H9 (cell line): Measurements from ENCODE around the gene MKRN2. TPM values are rescaled to one million over a fixed set of nuclear protein-coding genes. Genes with fewer than 3 reads are reported as not detected.
A peak's percentile ranks its signal among the peaks of the same experiment; 100 is the strongest.
"Not testable (repeated sequence)": the region's sequence is repeated elsewhere in the genome, so short reads cannot be mapped to it uniquely, and the experiment has no call there.

Experiments
- DNase-seq: peaks from one replicate; pipeline ENCODE4 v3.0.0-alpha.2; 2017
- H2AFZ ChIP-seq: one replicate; pipeline ENCODE4 v1.6.1; 2013; ENCODE audit warnings: mild to moderate bottlenecking, low read length, control low read depth, moderate library complexity
- H2AK5ac ChIP-seq: 2 replicates; pipeline ENCODE4 v1.6.1; 2013; ENCODE audit warnings: low read length, control low read depth, mixed read lengths; ENCODE audit not compliant: insufficient read length
- H2BK120ac ChIP-seq: one replicate; pipeline ENCODE4 v1.6.1; 2013; ENCODE audit warnings: low read depth, mild to moderate bottlenecking, low read length, control low read depth, inconsistent platforms; ENCODE audit not compliant: poor library complexity, severe bottlenecking
- H2BK12ac ChIP-seq: 2 replicates; pipeline ENCODE4 v1.6.1; 2013; ENCODE audit warnings: low read length, control low read depth, mixed read lengths, low read depth; ENCODE audit not compliant: insufficient read length
- H2BK15ac ChIP-seq: 2 replicates; pipeline ENCODE4 v1.6.1; 2013; ENCODE audit warnings: low read depth, low read length, control low read depth
- H2BK20ac ChIP-seq: one replicate; pipeline ENCODE4 v1.6.1; 2013; ENCODE audit warnings: low read depth, mild to moderate bottlenecking, low read length, control low read depth, inconsistent platforms; ENCODE audit not compliant: poor library complexity, severe bottlenecking
- H2BK5ac ChIP-seq: 2 replicates; pipeline ENCODE4 v1.6.1; 2013; ENCODE audit warnings: low read length, control low read depth, mixed read lengths; ENCODE audit not compliant: insufficient read length
- H3K14ac ChIP-seq: 2 replicates; pipeline ENCODE4 v1.6.1; 2013; ENCODE audit warnings: low read length, control low read depth; ENCODE audit not compliant: insufficient read depth
- H3K18ac ChIP-seq: 2 replicates; pipeline ENCODE4 v1.6.1; 2013; ENCODE audit warnings: low read depth, mild to moderate bottlenecking, mixed read lengths, low read length, control low read depth; ENCODE audit not compliant: insufficient read length
- H3K23ac ChIP-seq: 2 replicates; pipeline ENCODE4 v1.6.1; 2013; ENCODE audit warnings: low read length, control low read depth, mixed read lengths, low read depth; ENCODE audit not compliant: insufficient read length
- H3K23me2 ChIP-seq: 2 replicates; pipeline ENCODE4 v1.6.1; 2013; ENCODE audit warnings: low read depth, mild to moderate bottlenecking, mixed read lengths, low read length, control low read depth; ENCODE audit not compliant: insufficient read length, poor library complexity, severe bottlenecking
- H3K27ac ChIP-seq: 2 replicates; pipeline ENCODE4 v1.5.1; 2013; ENCODE audit warnings: low read length, control low read depth, mixed read lengths, low read depth; ENCODE audit not compliant: insufficient read length
- H3K27me3 ChIP-seq: 2 replicates; pipeline ENCODE4 v1.6.1; 2013; ENCODE audit warnings: low read length, control low read depth, inconsistent platforms; ENCODE audit not compliant: insufficient read depth
- H3K4ac ChIP-seq: 2 replicates; pipeline ENCODE4 v1.6.1; 2013; ENCODE audit warnings: low read depth, mild to moderate bottlenecking, control low read depth, inconsistent platforms, low read length, moderate library complexity
- H3K4me1 ChIP-seq: 2 replicates; pipeline ENCODE4 v1.6.1; 2013; ENCODE audit warnings: low read length, control low read depth, inconsistent platforms; ENCODE audit not compliant: insufficient read depth
- H3K4me2 ChIP-seq: 2 replicates; pipeline ENCODE4 v1.6.1; 2013; ENCODE audit warnings: low read length, control low read depth, mixed read lengths; ENCODE audit not compliant: insufficient read length, insufficient read depth
- H3K56ac ChIP-seq: 2 replicates; pipeline ENCODE4 v1.6.1; 2013; ENCODE audit warnings: low read depth, mild to moderate bottlenecking, mixed read lengths, low read length, control low read depth; ENCODE audit not compliant: insufficient read length
- H3K79me1 ChIP-seq: 2 replicates; pipeline ENCODE4 v1.6.1; 2013; ENCODE audit warnings: low read depth, mild to moderate bottlenecking, moderate library complexity, low read length, control low read depth, inconsistent platforms; ENCODE audit not compliant: insufficient read depth, poor library complexity, severe bottlenecking
- H3K79me2 ChIP-seq: 2 replicates; pipeline ENCODE4 v1.6.1; 2013; ENCODE audit warnings: low read length, control low read depth, inconsistent platforms; ENCODE audit not compliant: insufficient read depth
- H3K9ac ChIP-seq: 2 replicates; pipeline ENCODE4 v1.6.1; 2013; ENCODE audit warnings: low read length, control low read depth, mixed read lengths; ENCODE audit not compliant: insufficient read length; ENCODE audit errors: extremely low read depth
- H3K9me3 ChIP-seq: one replicate; pipeline ENCODE4 v1.6.1; 2013; ENCODE audit warnings: low read depth, low read length, inconsistent platforms; ENCODE audit not compliant: control insufficient read depth
- H3T11ph ChIP-seq: one replicate; pipeline ENCODE4 v1.6.1; 2013; ENCODE audit warnings: mild to moderate bottlenecking, low read length, control low read depth, inconsistent platforms
- H4K20me1 ChIP-seq: one replicate; pipeline ENCODE4 v1.6.1; 2013; ENCODE audit not compliant: control insufficient read depth, insufficient read length, insufficient read depth
- H4K5ac ChIP-seq: 2 replicates; pipeline ENCODE4 v1.6.1; 2013; ENCODE audit warnings: low read depth, mild to moderate bottlenecking, mixed read lengths, low read length, control low read depth; ENCODE audit not compliant: insufficient read length
- H4K8ac ChIP-seq: replicated peaks from 2 replicates; pipeline ENCODE4 v1.6.1; 2013; ENCODE audit warnings: low read length, control low read depth, mixed read lengths, low read depth; ENCODE audit not compliant: insufficient read length
- H4K91ac ChIP-seq: 2 replicates; pipeline ENCODE4 v1.6.1; 2013; ENCODE audit warnings: low read depth, mild to moderate bottlenecking, moderate library complexity, mixed read lengths, low read length, control low read depth; ENCODE audit not compliant: insufficient read length
- H3K27ac Mint-ChIP-seq, 3 experiments: 2 replicates in 2 of 3; 3 replicates in 1 of 3; pipeline ENCODE4 v1.8.0; 2020 to 2021; ENCODE audit warnings: mixed read lengths in 3 of 3, mild to moderate bottlenecking in 1 of 3, moderate library complexity in 1 of 3
- H3K27me3 Mint-ChIP-seq: 2 replicates; pipeline ENCODE4 v1.8.0; 2021; ENCODE audit warnings: low read depth, mild to moderate bottlenecking, moderate library complexity, mixed read lengths
- H3K36me3 Mint-ChIP-seq, 3 experiments: 2 replicates in 2 of 3; 3 replicates in 1 of 3; pipeline ENCODE4 v1.8.0; 2020 to 2021; ENCODE audit warnings: low read depth in 3 of 3, mixed read lengths in 3 of 3; ENCODE audit not compliant: insufficient read depth in 1 of 3
- H3K4me1 Mint-ChIP-seq, 2 experiments: 2 replicates each; pipeline ENCODE4 v1.8.0; 2020; ENCODE audit warnings: mixed read lengths in 2 of 2
- H3K4me3 Mint-ChIP-seq, 2 experiments: 2 replicates in 1 of 2; 3 replicates in 1 of 2; pipeline ENCODE4 v1.8.0; 2020 to 2021; ENCODE audit warnings: mild to moderate bottlenecking in 2 of 2, mixed read lengths in 2 of 2, moderate library complexity in 1 of 2
- H3K9me3 Mint-ChIP-seq, 2 experiments: 2 replicates in 1 of 2; 3 replicates in 1 of 2; pipeline ENCODE4 v1.8.0; 2020; ENCODE audit warnings: mild to moderate bottlenecking in 2 of 2, mixed read lengths in 2 of 2, moderate library complexity in 1 of 2
- WGBS: extraction: QIAGEN DNeasy Blood & Tissue Kit; methylation state at CpG from one replicate; pipeline ENCODE4 v1.1.7; 2013; ENCODE audit warnings: missing lambda C conversion rate, low lambda C conversion rate, mixed read lengths; ENCODE audit not compliant: insufficient read length; ENCODE audit errors: extremely low coverage; 5-methylcytosine and 5-hydroxymethylcytosine counted together
- total RNA-seq: library from RNA; stranded (reverse); gene quantifications from 2 replicates; pipeline ENCODE4 v1.2.1, GENCODE V29; 2021
- TF ChIP-seq, protein P1 (sequence below): fragments of 200-600 bp; sonication (generic); conservative IDR thresholded peaks from 3 replicates; pipeline ENCODE4 v1.8.0; 2021; ENCODE audit warnings: antibody characterized with exemption, mild to moderate bottlenecking

Gene MKRN2
- total RNA-seq, 1 experiment from 2014 or later, result 18.1 TPM

DNA sequence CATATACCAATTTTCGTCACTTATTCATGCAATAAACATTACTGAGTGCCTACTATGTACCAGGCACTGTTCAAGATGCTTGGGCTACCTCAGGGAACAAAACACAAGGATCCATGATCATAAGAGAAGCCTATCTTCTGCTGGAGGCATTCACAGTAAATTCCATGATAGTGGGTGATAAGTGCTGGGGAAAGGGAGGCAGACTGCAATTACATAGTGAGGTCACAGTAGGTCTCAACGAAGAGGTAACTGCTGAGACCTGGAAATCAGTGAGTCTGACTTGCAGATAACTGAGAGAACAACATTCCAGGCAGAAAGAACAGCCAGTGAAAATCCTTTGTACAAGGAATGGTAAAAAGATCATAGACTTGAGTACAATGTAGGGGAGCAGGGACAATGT is 73.4 kb downstream of the MKRN2 start:
- no peak overlapping the region for H3K4me2 ChIP-seq

DNA sequence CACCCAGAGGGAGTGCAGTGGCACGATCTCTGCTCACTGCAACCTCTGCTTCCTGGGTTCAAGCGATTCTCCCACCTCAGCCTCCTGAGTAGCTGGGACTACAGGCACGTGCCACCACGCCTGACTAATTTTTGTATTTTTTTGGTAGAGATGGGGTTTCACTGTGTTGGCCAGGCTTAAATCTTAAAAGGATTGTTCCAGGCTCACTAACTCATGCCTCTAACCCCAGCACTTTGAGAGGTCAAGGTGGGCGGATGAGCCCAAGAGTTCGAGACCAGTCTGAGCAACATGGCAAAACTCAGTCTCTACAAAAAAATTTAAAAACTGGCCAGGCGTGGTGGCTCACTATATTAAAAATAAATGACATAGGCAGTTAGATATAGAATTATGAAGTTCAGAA is 74.0 kb downstream of the MKRN2 start:
- not testable (repeated sequence) for H2BK120ac ChIP-seq, H3K27ac ChIP-seq, H2AFZ ChIP-seq, H3K23me2 ChIP-seq, H3K4me2 ChIP-seq, H4K8ac ChIP-seq, H3K27me3 Mint-ChIP-seq, H3K4me1 ChIP-seq, H2BK12ac ChIP-seq, H4K5ac ChIP-seq, H3T11ph ChIP-seq, H3K36me3 Mint-ChIP-seq, H3K56ac ChIP-seq, H3K9me3 Mint-ChIP-seq, H3K4me3 Mint-ChIP-seq, H3K23ac ChIP-seq, H3K14ac ChIP-seq, H3K9me3 ChIP-seq, H2BK5ac ChIP-seq, DNase-seq, H3K9ac ChIP-seq, H2BK15ac ChIP-seq, H4K20me1 ChIP-seq, H3K27me3 ChIP-seq, H3K18ac ChIP-seq, H4K91ac ChIP-seq, H2AK5ac ChIP-seq, H2BK20ac ChIP-seq, H3K4ac ChIP-seq
- Mint-ChIP-seq H3K27ac (peak overlapping the region; percentile 32 to 72 (median 48); a peak in 2 of 7 replicates), H3K4me1 (peaks cover 15 to 20% of the 10 kb centered on the region in 2 experiments)
- Histone ChIP-seq H3K79me1 (peaks cover 21% of the 10 kb centered on the region), H3K79me2 (peaks cover 41% of the 10 kb centered on the region; the same call in 1 of the 2 replicates)
- no CpG with 5 or more reads among the region's 7 CpGs for WGBS

More for the DNA sequence above, 73.4 kb downstream of the MKRN2 start:
- no peak overlapping the region for H3K4ac ChIP-seq
- H4K5ac ChIP-seq, result no peak overlapping the region
- no peak overlapping the region for H2AFZ ChIP-seq
- H3K27me3 ChIP-seq, result no peaks in the 10 kb centered on the region
- H2AK5ac ChIP-seq, result no peak overlapping the region
- H3K14ac ChIP-seq, result no peak overlapping the region
- Mint-ChIP-seq H3K9me3 (no peaks in the 10 kb centered on the region), H3K27me3 (no peaks in the 10 kb centered on the region), H3K27ac (peak overlapping the region; percentile 5 to 69 (median 32); a peak in 4 of 7 replicates), H3K36me3 (peaks cover 0 to 2% (median 0%) of the 10 kb centered on the region in 3 experiments; a peak in 2 of 7 replicates), H3K4me1 (peaks cover 18 to 20% of the 10 kb centered on the region in 2 experiments), H3K4me3 (no peak overlapping the region)
- H4K91ac ChIP-seq, result no peak overlapping the region
- H3K4me1 ChIP-seq, result peaks cover 3% of the 10 kb centered on the region; the same call in 1 of the 2 replicates
- H3K56ac ChIP-seq, result no peak overlapping the region
- no peak overlapping the region for H2BK120ac ChIP-seq
- H2BK12ac ChIP-seq, result no peak overlapping the region
- no peak overlapping the region for H3K27ac ChIP-seq
- no peak overlapping the region for H2BK15ac ChIP-seq
- H3K9ac ChIP-seq, result no peak overlapping the region
- H3K23ac ChIP-seq, result no peak overlapping the region
- no CpG with 5 or more reads among the region's 2 CpGs for WGBS
- TF ChIP-seq, protein P1, sequence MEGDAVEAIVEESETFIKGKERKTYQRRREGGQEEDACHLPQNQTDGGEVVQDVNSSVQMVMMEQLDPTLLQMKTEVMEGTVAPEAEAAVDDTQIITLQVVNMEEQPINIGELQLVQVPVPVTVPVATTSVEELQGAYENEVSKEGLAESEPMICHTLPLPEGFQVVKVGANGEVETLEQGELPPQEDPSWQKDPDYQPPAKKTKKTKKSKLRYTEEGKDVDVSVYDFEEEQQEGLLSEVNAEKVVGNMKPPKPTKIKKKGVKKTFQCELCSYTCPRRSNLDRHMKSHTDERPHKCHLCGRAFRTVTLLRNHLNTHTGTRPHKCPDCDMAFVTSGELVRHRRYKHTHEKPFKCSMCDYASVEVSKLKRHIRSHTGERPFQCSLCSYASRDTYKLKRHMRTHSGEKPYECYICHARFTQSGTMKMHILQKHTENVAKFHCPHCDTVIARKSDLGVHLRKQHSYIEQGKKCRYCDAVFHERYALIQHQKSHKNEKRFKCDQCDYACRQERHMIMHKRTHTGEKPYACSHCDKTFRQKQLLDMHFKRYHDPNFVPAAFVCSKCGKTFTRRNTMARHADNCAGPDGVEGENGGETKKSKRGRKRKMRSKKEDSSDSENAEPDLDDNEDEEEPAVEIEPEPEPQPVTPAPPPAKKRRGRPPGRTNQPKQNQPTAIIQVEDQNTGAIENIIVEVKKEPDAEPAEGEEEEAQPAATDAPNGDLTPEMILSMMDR, result no peak
- H3T11ph ChIP-seq, result no peak overlapping the region
- H3K23me2 ChIP-seq, result no peaks in the 10 kb centered on the region
- no peak overlapping the region for H3K18ac ChIP-seq
- peaks cover 25% of the 10 kb centered on the region for H3K79me1 ChIP-seq
- no peaks in the 10 kb centered on the region for H3K9me3 ChIP-seq
- H2BK20ac ChIP-seq, result no peak overlapping the region
- H4K8ac ChIP-seq, result no peak overlapping the region
- peaks cover 44% of the 10 kb centered on the region for H3K79me2 ChIP-seq
- no peak for DNase-seq
- H4K20me1 ChIP-seq, result peaks cover 3% of the 10 kb centered on the region
- no peak overlapping the region for H2BK5ac ChIP-seq
